ENCODE measurements around the gene CCR7. TPM values are rescaled to one million over a fixed set of nuclear protein-coding genes. Genes with fewer than 3 reads are reported as not detected.

CCR7 gene
- total and polyA plus RNA-seq, 7 donors, result 0.08 to 0.24 (median 0.20) TPM; not detected in 1

GRCh38 chr17:40533896-40534295 is 31.4 kb downstream of the CCR7 start:
- Histone ChIP-seq H3K27me3 (ENCODE audit: insufficient read depth in 3 of 3, low read length in 2 of 3) (no peaks in the 10 kb centered on the region), H3K4me1 (peaks cover 29% of the 10 kb centered on the region), H3K27ac (no peak overlapping the region), H3K4me3 (no peak overlapping the region), H3K9me3 (no peaks in the 10 kb centered on the region), H3K36me3 (ENCODE audit: insufficient read depth in 1 of 2, low read depth in 1 of 2) (no peaks in the 10 kb centered on the region)
- 66 to 71% (median 68%) methylated on average over 4 of the region's 4 CpGs for WGBS, 3 donors
- intact Hi-C loops (cut with DNase I), result loop anchor here (2.0 to 10.0 kb wide), 7 partner anchors 91 to 229 kb away; partner anchors contain the start of genes IGFBP4 (in 2 of the 2) and RARA (in 1 of the 2)
- DNase-seq (no peak), ATAC-seq (no peak)
- TF ChIP-seq, protein P1, sequence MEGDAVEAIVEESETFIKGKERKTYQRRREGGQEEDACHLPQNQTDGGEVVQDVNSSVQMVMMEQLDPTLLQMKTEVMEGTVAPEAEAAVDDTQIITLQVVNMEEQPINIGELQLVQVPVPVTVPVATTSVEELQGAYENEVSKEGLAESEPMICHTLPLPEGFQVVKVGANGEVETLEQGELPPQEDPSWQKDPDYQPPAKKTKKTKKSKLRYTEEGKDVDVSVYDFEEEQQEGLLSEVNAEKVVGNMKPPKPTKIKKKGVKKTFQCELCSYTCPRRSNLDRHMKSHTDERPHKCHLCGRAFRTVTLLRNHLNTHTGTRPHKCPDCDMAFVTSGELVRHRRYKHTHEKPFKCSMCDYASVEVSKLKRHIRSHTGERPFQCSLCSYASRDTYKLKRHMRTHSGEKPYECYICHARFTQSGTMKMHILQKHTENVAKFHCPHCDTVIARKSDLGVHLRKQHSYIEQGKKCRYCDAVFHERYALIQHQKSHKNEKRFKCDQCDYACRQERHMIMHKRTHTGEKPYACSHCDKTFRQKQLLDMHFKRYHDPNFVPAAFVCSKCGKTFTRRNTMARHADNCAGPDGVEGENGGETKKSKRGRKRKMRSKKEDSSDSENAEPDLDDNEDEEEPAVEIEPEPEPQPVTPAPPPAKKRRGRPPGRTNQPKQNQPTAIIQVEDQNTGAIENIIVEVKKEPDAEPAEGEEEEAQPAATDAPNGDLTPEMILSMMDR (IDR thresholded peaks at IDR 0.05), result no peak

DNA sequence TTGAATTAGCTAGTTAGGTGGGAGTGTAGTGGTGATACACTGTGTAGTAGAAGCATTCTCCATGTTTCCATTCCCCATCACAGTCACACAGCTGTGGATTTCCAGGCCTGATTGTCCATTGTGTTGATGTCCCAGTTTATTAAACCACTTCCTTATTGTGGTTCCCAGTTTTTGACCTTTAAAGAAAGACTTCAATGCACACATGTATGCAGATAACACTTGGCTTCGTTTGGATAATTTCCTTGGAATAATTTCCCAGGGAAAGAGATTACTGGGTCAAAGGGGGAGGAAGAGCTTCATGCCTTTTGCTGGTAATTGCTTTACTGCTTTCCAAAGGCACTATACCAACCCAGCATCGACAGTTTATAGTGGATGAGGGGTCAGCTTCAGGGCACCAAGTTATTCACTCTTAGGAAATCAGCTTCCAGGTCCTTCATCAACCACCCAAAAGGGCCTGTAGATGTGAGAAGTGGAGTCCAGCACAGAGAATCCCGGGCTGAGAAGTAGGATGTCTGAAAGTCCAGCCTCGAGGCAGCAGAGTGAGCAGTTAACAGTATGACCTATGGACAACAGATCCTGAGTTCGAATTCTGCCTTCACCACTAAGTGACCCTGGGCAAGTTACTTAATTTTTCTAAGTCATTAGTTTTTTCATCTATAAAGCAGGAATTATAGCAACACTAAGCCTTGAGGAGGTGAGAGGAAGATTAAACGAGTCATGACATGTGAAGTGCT is 32.6 kb downstream of the CCR7 start:
- intact Hi-C loops (cut with DNase I), result loop anchor here (2.0 to 10.0 kb wide), 7 partner anchors 90 to 228 kb away; partner anchors contain the start of genes IGFBP4 (in 2 of the 2) and RARA (in 1 of the 2)
- H3K36me3 ChIP-seq (ENCODE audit: insufficient read depth in 1 of 2, low read depth in 1 of 2), result no peaks in the 10 kb centered on the region
- no peaks in the 10 kb centered on the region for H3K27me3 ChIP-seq (ENCODE audit: insufficient read depth in 3 of 3, low read length in 2 of 3)
- DNase-seq (no peak), ATAC-seq (peak in 1 of 4 donors; percentile 6)
- H3K4me3 ChIP-seq, result no peak overlapping the region
- 47 to 51% (median 51%) methylated on average over 6 of the region's 6 CpGs for WGBS, 3 donors
- no peaks in the 10 kb centered on the region for H3K9me3 ChIP-seq
- no peak overlapping the region for H3K27ac ChIP-seq
- TF ChIP-seq, protein P1 (IDR thresholded peaks at IDR 0.05), result no peak
- H3K4me1 ChIP-seq, result peaks cover 17% of the 10 kb centered on the region

DNA sequence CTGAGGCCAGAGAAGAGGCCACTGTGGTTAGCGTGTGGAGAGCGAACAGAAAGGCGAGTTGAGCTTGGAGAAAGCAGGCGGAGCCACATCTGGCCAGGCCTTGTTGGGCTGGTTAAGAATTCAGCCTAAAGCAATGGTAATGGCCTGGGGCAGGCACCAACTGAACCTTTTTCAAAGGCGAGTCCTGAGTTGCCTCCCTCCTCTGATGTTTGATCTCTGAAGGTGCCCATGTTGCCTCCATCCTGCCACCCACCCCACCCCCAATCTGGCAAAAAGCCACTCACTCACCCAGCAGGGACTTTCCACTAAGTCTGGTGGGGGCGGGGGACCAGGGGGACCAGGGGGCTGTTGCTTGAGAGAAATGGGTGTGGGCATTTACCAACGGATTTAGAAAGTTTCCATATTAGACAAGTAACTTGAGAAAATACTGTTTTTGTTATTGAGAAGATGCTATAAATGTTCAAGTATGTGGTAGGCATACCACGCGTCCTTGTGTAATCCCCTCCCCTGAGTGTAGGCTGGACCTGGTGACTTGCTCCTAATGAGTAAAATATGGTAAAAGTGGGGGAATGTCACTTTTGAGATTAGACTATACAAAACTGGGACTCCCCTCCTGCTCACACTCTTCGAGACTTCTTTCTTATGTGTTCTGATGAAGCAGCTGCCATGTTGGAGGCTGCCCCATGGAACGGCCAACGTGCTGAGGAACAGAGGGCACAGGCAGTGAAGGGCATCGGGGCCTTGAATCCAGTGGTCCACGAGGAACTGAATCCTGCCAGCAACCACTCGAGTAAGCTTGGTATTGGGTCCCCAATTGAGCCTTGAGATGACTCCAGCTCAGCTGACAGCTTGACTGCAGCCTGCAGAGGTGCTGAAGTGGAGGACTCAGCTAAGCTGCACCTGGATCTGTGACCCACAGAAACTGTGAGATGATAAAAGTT is 34.0 kb downstream of the CCR7 start:
- ATAC-seq (no peak), DNase-seq (no peak)
- intact Hi-C loops (cut with DNase I), result loop anchor here (5.0 to 10.0 kb wide), 4 partner anchors 89 to 227 kb away; partner anchors contain the start of genes IGFBP4 (in 1 of the 2) and RARA (in 1 of the 2)
- H3K4me3 ChIP-seq, result no peak overlapping the region
- H3K36me3 ChIP-seq (ENCODE audit: insufficient read depth in 1 of 2, low read depth in 1 of 2), result no peaks in the 10 kb centered on the region
- peaks cover 5% of the 10 kb centered on the region for H3K4me1 ChIP-seq
- TF ChIP-seq, protein P1 (IDR thresholded peaks at IDR 0.05), result no peak
- H3K9me3 ChIP-seq, result no peaks in the 10 kb centered on the region
- H3K27ac ChIP-seq, result no peak overlapping the region
- no peaks in the 10 kb centered on the region for H3K27me3 ChIP-seq (ENCODE audit: insufficient read depth in 3 of 3, low read length in 2 of 3)
- 87 to 90% (median 88%) methylated on average over 15 of the region's 15 CpGs for WGBS, 3 donors

GRCh38 chr17:40530531-40530994 is 34.7 kb downstream of the CCR7 start:
- no peak for DNase-seq

More at GRCh38 chr17:40530531-40530994, 34.7 kb downstream of the CCR7 start:
- no peak for ATAC-seq
- TF ChIP-seq, protein P1 (IDR thresholded peaks at IDR 0.05), result no peak
- Histone ChIP-seq H3K27me3 (ENCODE audit: insufficient read depth in 3 of 3, low read length in 2 of 3) (no peaks in the 10 kb centered on the region), H3K9me3 (no peaks in the 10 kb centered on the region), H3K27ac (no peak overlapping the region), H3K36me3 (ENCODE audit: insufficient read depth in 1 of 2, low read depth in 1 of 2) (no peaks in the 10 kb centered on the region), H3K4me1 (peaks cover 5% of the 10 kb centered on the region), H3K4me3 (no peak overlapping the region)
- intact Hi-C loops (cut with DNase I), result loop anchor here (5.0 to 10.0 kb wide), 4 partner anchors 88 to 226 kb away; partner anchors contain the start of genes IGFBP4 (in 1 of the 2) and RARA (in 1 of the 2)
- WGBS, 3 donors, result 94 to 96% (median 95%) methylated on average over 5 of the region's 5 CpGs
